AG09319 (cell line): ENCODE measurements around the gene STARD9.

ENCODE experiments used
- DNase-seq: peaks from one replicate; pipeline ENCODE4 v3.0.0-alpha.2; 2010; ENCODE audit warnings: low read depth; ENCODE audit errors: extremely low read depth
- CTCF ChIP-seq: IDR thresholded peaks from 2 replicates; pipeline ENCODE4 v1.5.1; 2011; ENCODE audit warnings: low read depth, mild to moderate bottlenecking, inconsistent platforms, low read length, moderate library complexity

STARD9 gene

GRCh38 chr15:42723068-42723467 is 147.7 kb downstream of the STARD9 start:
- no peak for DNase-seq
- no peak for TF ChIP-seq CTCF

- DNase-seq, result no peak
- TF ChIP-seq CTCF, result no peak
Measured at GRCh38 chr15:42724276-42724675, 148.9 kb downstream of the STARD9 start.

- TF ChIP-seq CTCF, result no peak
- no peak for DNase-seq
Measured at GRCh38 chr15:42725331-42725903, 150.0 kb downstream of the STARD9 start.

- TF ChIP-seq CTCF, result no peak
Measured at GRCh38 chr15:42726114-42726513, 150.7 kb downstream of the STARD9 start.

GRCh38 chr15:42727750-42728381 is 152.5 kb downstream of the STARD9 start:
- no peak for TF ChIP-seq CTCF
- no peak for DNase-seq

More at GRCh38 chr15:42726114-42726513, 150.7 kb downstream of the STARD9 start:
- no peak for DNase-seq

GRCh38 chr15:42728560-42728959 is 153.2 kb downstream of the STARD9 start:
- TF ChIP-seq CTCF, result no peak
- no peak for DNase-seq

GRCh38 chr15:42728972-42729371 is 153.6 kb downstream of the STARD9 start:
- no peak for DNase-seq
- TF ChIP-seq CTCF, result no peak
